Mammary epithelial cell (primary cell): Measurements from ENCODE around the gene ZNF578.

ENCODE experiments used
- CTCF ChIP-seq, 2 donors: IDR thresholded peaks in 1 of 2; conservative IDR thresholded peaks in 1 of 2; 2 replicates each; pipeline ENCODE4 v1.5.1; 2011 to 2012; ENCODE audit warnings: inconsistent platforms in 2 of 2, low read length in 2 of 2, mild to moderate bottlenecking in 2 of 2, control low read depth in 1 of 2, low read depth in 1 of 2; ENCODE audit not compliant: insufficient read depth in 1 of 2; ENCODE audit errors: extremely low read depth in 1 of 2
- EZH2 ChIP-seq: IDR thresholded peaks from 2 replicates; pipeline ENCODE4 v1.6.1; 2012; ENCODE audit warnings: low read length, inconsistent platforms, borderline replicate concordance

GRCh38 chr19:52541608-52542007, 88.3 kb downstream of the ZNF578 start:
- TF ChIP-seq CTCF (conservative IDR thresholded peaks at IDR 0.05 in 1 of 2, IDR thresholded peaks at IDR 0.05 in 1 of 2; ENCODE audit: extremely low read depth in 1 of 2, insufficient read depth in 1 of 2, low read depth in 1 of 2, low read length in 2 of 2), result no peak
- TF ChIP-seq EZH2, result no peak
